Activated CD4-positive, alpha-beta T cell treated with anti-CD3 and anti-CD28 coated beads, Interleukin-2, amount 10 ng/mL, durations not matched to agents 24 days and 14 days (primary cell): Measurements from ENCODE around the gene EFCAB13. TPM values are rescaled to one million over a fixed set of nuclear protein-coding genes. Genes with fewer than 3 reads are reported as not detected.

ENCODE experiments used
- DNase-seq: peaks from one replicate; pipeline ENCODE4 v3.0.0; 2022
- H3K27ac Mint-ChIP-seq: one replicate; pipeline ENCODE4 v1.8.0; 2022; ENCODE audit warnings: mild to moderate bottlenecking, mixed read lengths
- H3K27me3 Mint-ChIP-seq: one replicate; pipeline ENCODE4 v1.8.0; 2022; ENCODE audit warnings: mixed read lengths
- H3K36me3 Mint-ChIP-seq: one replicate; pipeline ENCODE4 v1.8.0; 2022; ENCODE audit warnings: low read depth, mild to moderate bottlenecking, mixed read lengths
- H3K4me1 Mint-ChIP-seq: one replicate; pipeline ENCODE4 v1.8.0; 2021; ENCODE audit warnings: mixed read lengths
- H3K4me3 Mint-ChIP-seq: one replicate; pipeline ENCODE4 v1.8.0; 2022; ENCODE audit warnings: mild to moderate bottlenecking, moderate library complexity, mixed read lengths
- H3K9me3 Mint-ChIP-seq: one replicate; pipeline ENCODE4 v1.8.0; 2021; ENCODE audit warnings: mixed read lengths
- intact Hi-C: fragments of 100-400 bp; cut with micrococcal nuclease; formaldehyde crosslinking; loops from one replicate; pipeline ENCODE4 v1.15.1; 2023
- total RNA-seq: library from RNA; stranded (reverse); gene quantifications from 2 replicates; pipeline ENCODE4 v1.2.3, GENCODE V29; 2022

Gene EFCAB13, protein sequence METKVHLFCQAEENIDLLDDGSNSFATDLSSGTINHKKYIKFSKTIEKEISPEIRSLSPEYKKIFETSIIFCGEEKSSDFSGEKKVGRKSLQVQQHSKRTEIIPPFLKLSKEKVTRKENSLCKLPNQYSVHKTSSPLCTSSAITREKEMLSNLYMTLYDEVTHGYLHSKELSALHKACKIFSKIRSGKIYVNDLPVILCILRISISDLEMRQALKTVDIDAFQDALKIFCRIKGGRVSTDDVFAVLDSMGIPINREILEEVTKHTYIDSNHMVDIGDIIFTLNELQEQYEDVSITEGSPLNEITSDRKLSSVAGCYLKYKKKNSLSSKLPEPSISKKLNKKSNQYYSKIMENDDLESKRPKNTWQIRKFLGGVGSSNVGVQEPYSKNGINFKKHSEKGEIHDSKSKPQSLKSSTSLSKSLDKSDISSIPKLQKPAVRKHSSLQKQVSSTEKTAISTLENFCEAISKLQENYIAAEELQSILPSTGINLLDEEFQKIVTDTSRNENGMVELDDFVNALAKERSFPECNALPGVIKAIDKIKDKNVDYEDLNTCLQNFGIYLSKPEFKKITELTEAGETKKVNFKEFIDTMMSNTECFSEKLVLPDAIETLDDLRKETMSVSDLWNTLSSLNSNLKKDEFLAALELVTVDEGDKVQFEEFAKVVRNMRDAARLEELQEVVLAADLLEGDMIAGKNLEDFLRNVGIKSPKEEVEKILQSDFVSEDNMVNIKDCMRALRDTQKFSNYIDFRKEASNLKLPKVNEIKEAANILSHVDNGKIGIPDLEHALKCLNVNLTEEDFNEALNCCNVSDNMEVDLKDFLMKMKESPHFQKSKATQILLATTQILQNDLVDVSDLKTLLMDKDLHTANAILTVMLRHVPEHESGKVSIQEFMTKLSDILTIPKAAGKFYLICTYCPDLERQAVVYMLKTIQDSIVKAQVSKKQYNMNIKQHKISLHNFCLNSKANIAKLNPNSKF
- 1.1 and 1.9 TPM in 2 replicates for total RNA-seq

GRCh38 chr17:47323382-47324223 is at the start of gene EFCAB13:
Gene EFCAB13 (plus strand): TSS chr17:47323955. CDS start chr17:47328354, 4,399 bp downstream.
- Mint-ChIP-seq H3K4me1 (peaks cover 17% of the 10 kb centered on the region), H3K36me3 (no peaks in the 10 kb centered on the region), H3K27ac (peak within 1 kb of the TSS; percentile 93), H3K9me3 (no peaks in the 10 kb centered on the region), H3K27me3 (peaks cover 26% of the 10 kb centered on the region), H3K4me3 (peak within 1 kb of the TSS; percentile 99)
- intact Hi-C loops, result no loop called here
- peak; percentile 95 for DNase-seq

DNA sequence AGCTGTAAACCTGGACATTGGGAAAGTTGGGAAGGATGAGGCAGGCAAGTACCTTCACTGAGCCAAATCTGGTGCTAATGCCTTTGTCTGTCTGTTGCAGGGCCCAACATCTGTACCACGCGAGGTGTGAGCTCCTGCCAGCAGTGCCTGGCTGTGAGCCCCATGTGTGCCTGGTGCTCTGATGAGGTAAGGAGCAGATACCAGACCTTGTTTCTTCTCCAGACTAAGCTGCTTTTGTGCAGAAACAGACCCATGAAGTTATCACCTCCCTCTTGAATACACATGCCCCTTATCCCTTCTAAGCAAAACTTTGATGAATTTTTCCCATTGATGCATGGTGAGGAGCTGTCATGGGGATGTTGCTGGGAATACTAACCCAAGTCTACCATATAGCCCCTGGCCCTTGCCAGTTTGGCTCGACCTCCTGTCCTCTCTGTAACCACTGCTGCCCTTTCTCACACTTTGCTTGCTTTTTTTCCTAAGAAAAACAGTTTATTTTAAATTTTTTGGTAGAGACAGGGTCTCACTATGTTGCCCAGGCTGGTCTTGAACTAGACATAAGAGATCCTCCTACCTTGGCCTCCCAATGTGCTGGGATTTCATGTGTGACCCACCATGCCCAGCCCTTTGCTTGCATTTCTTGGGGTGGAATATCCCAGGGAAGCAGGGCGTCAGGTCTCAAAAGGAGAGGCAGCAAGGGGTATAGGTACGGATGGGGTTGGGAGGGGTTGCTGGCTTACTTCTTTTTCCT is 49.3 kb upstream of the EFCAB13 start:
- no peak overlapping the region for H3K4me3 Mint-ChIP-seq
- peaks cover 27% of the 10 kb centered on the region for H3K27me3 Mint-ChIP-seq
- intact Hi-C loops, result no loop called here
- H3K27ac Mint-ChIP-seq, result no peak overlapping the region
- peaks cover 4% of the 10 kb centered on the region for H3K4me1 Mint-ChIP-seq
- DNase-seq, result no peak
- H3K9me3 Mint-ChIP-seq, result peaks cover 5% of the 10 kb centered on the region
- H3K36me3 Mint-ChIP-seq, result no peaks in the 10 kb centered on the region

DNA sequence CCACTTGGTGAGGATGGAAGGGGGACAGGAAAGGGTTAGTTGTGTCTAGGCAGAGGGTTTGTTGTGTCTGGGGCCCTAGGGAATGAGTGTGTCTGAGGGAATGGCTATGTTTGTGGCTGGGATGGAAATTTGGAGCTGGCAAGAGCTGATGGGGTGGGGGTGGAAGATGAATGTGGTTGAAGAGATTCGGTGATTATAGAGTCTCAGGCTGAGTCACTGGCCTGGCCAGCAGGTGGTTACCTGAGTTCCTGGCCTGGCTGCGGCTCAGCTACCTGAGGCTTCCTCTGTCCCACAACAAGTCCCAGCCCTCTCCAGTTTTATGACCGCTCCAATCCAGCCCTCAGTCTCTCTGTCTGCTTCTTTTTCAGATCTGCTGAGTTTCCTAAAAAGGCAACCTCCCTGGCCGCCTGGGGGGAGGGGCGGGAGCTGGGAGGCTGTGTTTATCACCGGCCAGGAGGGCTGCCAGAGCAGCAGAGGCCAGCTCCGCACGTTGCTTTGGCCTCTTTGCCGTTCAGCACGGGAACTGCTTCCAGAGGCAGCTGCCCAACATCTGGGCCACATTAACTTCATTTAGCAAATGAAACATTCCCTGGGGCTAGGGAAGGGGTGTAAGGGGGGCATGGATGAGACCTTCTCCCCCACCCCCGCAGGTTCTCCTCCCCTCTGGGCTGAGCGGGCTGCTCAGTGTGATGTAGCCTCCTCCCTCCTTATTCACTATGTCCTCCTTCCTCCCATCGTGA is 48.3 kb upstream of the EFCAB13 start:
- no peak for DNase-seq
- no peak overlapping the region for H3K27ac Mint-ChIP-seq
- no peaks in the 10 kb centered on the region for H3K9me3 Mint-ChIP-seq

GRCh38 chr17:47276444-47276843 is 47.3 kb upstream of the EFCAB13 start:
- peaks cover 4% of the 10 kb centered on the region for H3K4me1 Mint-ChIP-seq
- no peak overlapping the region for H3K27ac Mint-ChIP-seq
- no peaks in the 10 kb centered on the region for H3K9me3 Mint-ChIP-seq
- no peak for DNase-seq
- intact Hi-C loops, result no loop called here
- H3K36me3 Mint-ChIP-seq, result no peaks in the 10 kb centered on the region
- H3K4me3 Mint-ChIP-seq, result no peak overlapping the region
- peaks cover 24% of the 10 kb centered on the region for H3K27me3 Mint-ChIP-seq

More for the DNA sequence above, 48.3 kb upstream of the EFCAB13 start:
- peaks cover 25% of the 10 kb centered on the region for H3K27me3 Mint-ChIP-seq
- no peaks in the 10 kb centered on the region for H3K36me3 Mint-ChIP-seq
- intact Hi-C loops, result no loop called here
- H3K4me1 Mint-ChIP-seq, result peaks cover 4% of the 10 kb centered on the region
- H3K4me3 Mint-ChIP-seq, result no peak overlapping the region

DNA sequence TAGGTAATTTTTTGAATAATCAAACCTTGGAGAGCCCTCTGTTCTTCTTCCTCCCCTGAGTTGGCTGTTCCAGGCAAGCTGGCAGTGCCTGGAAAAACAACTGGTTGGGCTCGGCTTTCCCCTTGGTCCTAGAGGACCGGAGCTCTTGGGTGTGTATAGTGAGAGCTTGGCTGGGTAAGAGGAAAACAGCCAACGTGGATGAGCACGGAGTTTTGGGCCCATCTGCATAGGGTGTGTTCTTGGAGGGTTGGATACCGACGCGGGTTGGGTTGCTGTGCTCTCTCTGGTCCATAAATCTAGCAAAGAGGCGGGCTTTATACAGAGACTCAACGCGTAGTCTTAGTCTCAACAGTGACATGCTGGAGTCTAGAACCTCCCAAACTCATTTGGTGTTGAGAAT is 46.9 kb upstream of the EFCAB13 start:
- no peak for DNase-seq
- intact Hi-C loops, result no loop called here
- H3K27ac Mint-ChIP-seq, result no peak overlapping the region
- H3K4me1 Mint-ChIP-seq, result peaks cover 4% of the 10 kb centered on the region
- H3K9me3 Mint-ChIP-seq, result no peaks in the 10 kb centered on the region
- no peaks in the 10 kb centered on the region for H3K36me3 Mint-ChIP-seq
- peaks cover 24% of the 10 kb centered on the region for H3K27me3 Mint-ChIP-seq
- no peak overlapping the region for H3K4me3 Mint-ChIP-seq

- intact Hi-C loops, result no loop called here
- Mint-ChIP-seq H3K9me3 (no peaks in the 10 kb centered on the region), H3K27me3 (peaks cover 22% of the 10 kb centered on the region), H3K4me1 (peaks cover 4% of the 10 kb centered on the region), H3K4me3 (no peak overlapping the region), H3K36me3 (no peaks in the 10 kb centered on the region), H3K27ac (no peak overlapping the region)
- DNase-seq, result no peak
These were observed 45.8 kb upstream of the EFCAB13 start for GRCh38 chr17:47277921-47278320.

DNA sequence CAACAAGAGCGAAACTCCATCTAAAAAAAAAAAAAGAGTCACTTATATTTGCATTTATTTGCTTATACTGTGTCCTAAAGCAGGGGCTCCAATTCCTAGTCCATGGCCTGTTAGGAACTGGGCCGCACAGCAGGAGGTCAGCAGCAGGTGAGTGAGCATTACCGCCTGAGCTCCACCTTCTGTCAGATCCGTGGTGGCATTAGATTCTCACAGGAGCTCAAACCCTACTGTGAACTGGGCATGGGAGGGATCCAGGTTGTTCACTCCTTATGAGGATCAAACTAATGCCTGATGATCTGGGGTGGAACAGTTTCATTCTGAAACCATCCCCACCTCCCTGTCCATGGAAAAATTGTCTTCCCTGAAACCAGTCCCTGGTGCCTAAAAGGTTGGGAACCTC is 45.2 kb upstream of the EFCAB13 start:
- no peaks in the 10 kb centered on the region for H3K9me3 Mint-ChIP-seq
- H3K36me3 Mint-ChIP-seq, result no peaks in the 10 kb centered on the region
- no peak overlapping the region for H3K4me3 Mint-ChIP-seq
- intact Hi-C loops, result no loop called here
- no peak overlapping the region for H3K27ac Mint-ChIP-seq
- H3K27me3 Mint-ChIP-seq, result peaks cover 22% of the 10 kb centered on the region
- DNase-seq, result no peak
- H3K4me1 Mint-ChIP-seq, result peaks cover 4% of the 10 kb centered on the region

DNA sequence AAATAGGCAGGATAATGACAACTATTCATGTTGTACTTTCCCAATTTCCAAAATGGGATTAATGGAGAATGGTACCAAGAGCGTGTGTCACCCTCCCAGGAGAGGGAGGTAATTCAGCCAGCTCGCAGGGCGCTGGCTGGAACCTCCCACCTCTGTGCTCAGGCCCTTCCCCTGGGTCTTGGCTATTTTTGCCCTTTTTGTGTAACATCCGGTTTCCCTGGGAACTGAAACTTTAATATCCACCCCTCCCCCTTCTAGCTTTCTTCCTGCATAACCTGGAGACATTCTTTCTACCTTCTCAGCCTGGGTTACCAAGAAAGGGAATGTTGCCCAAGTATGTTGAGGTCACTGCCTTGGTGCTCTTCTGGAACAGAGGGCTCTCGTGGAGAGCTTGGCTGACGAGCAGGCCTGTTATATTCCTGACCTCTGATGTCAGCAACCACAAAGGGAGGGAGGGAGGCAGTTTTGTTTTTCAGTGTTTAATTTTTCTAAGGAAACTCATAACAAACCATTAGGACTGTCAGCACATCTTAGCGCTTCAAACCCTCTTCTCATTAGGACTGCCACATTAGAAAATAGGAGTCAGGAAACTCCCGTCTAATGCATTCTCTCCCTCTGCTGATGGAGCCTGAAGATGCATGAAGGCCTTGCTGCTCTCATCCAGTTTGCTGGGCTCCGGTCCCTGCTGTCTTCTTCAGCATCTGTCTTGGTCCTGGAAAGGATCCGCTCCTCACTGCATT is 44.5 kb upstream of the EFCAB13 start:
- Mint-ChIP-seq H3K4me3 (no peak overlapping the region), H3K9me3 (no peaks in the 10 kb centered on the region), H3K27ac (no peak overlapping the region), H3K36me3 (no peaks in the 10 kb centered on the region), H3K27me3 (peaks cover 20% of the 10 kb centered on the region), H3K4me1 (peaks cover 4% of the 10 kb centered on the region)
- intact Hi-C loops, result no loop called here
- no peak for DNase-seq

- Mint-ChIP-seq H3K36me3 (no peaks in the 10 kb centered on the region), H3K4me3 (no peak overlapping the region), H3K27ac (no peak overlapping the region), H3K27me3 (peaks cover 13% of the 10 kb centered on the region), H3K4me1 (peaks cover 4% of the 10 kb centered on the region), H3K9me3 (no peaks in the 10 kb centered on the region)
- no peak for DNase-seq
- intact Hi-C loops, result no loop called here
These were observed 43.5 kb upstream of the EFCAB13 start for GRCh38 chr17:47280072-47280811.

DNA sequence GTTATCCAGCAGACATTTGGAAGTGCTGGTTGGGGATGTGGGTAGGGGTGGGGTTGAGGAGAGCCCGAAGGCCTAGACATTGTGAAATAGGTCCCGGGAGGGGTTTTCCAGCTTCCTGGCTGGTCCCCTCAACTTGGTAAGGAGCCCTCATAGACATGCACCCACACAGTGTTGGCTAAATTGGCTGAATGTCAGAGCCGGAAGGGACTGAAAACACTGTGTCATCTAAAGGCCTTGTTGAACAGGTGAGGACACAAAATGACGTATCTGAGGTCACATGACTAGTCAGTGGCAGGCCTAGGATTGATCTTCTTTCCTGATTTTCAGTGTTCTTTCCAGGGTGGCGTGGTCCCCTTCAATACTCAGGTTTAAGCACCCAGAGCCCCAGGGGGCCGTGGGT is 42.5 kb upstream of the EFCAB13 start:
- intact Hi-C loops, result no loop called here
- peaks cover 13% of the 10 kb centered on the region for H3K27me3 Mint-ChIP-seq
- H3K9me3 Mint-ChIP-seq, result no peaks in the 10 kb centered on the region
- peaks cover 6% of the 10 kb centered on the region for H3K4me1 Mint-ChIP-seq
- no peaks in the 10 kb centered on the region for H3K36me3 Mint-ChIP-seq
- H3K4me3 Mint-ChIP-seq, result no peak overlapping the region
- no peak overlapping the region for H3K27ac Mint-ChIP-seq
- no peak for DNase-seq

- DNase-seq, result no peak
- intact Hi-C loops, result no loop called here
- Mint-ChIP-seq H3K4me1 (peaks cover 3% of the 10 kb centered on the region), H3K36me3 (no peaks in the 10 kb centered on the region), H3K27ac (no peak overlapping the region), H3K4me3 (no peak overlapping the region), H3K27me3 (peaks cover 9% of the 10 kb centered on the region), H3K9me3 (no peaks in the 10 kb centered on the region)
These were observed 38.8 kb upstream of the EFCAB13 start for GRCh38 chr17:47285003-47285402.
